Stimulated activated effector memory CD8-positive, alpha-beta T cell treated with anti-CD3 and anti-CD28 coated beads, Interleukin-12 subunit alpha, Interleukin-12 subunit beta, amount 100 ng/mL, for 72 hours (primary cell): Measurements from ENCODE around the gene TDRD10.
A peak's percentile ranks its signal among the peaks of the same experiment; 100 is the strongest.

Experiments used
- ATAC-seq: fragments of 150-1000 bp; cut with Tn5 transposase; 2 replicates; pipeline ENCODE4 v1.10.0; 2021
- DNase-seq, 2 donors: peaks; one replicate each; pipeline ENCODE4 v3.0.0; 2021 to 2022; ENCODE audit warnings: low spot score in 2 of 2
- H3K27ac Mint-ChIP-seq: one replicate; pipeline ENCODE4 v1.8.0; 2022; ENCODE audit warnings: mild to moderate bottlenecking, mixed read lengths
- H3K36me3 Mint-ChIP-seq: one replicate; pipeline ENCODE4 v1.8.0; 2022; ENCODE audit warnings: mild to moderate bottlenecking, mixed read lengths
- H3K4me1 Mint-ChIP-seq: one replicate; pipeline ENCODE4 v1.8.0; 2022; ENCODE audit warnings: mixed read lengths
- H3K4me3 Mint-ChIP-seq: one replicate; pipeline ENCODE4 v1.8.0; 2022; ENCODE audit warnings: mild to moderate bottlenecking, mixed read lengths
- H3K9me3 Mint-ChIP-seq: one replicate; pipeline ENCODE4 v1.8.0; 2022; ENCODE audit warnings: mixed read lengths

The TDRD10 gene

DNA sequence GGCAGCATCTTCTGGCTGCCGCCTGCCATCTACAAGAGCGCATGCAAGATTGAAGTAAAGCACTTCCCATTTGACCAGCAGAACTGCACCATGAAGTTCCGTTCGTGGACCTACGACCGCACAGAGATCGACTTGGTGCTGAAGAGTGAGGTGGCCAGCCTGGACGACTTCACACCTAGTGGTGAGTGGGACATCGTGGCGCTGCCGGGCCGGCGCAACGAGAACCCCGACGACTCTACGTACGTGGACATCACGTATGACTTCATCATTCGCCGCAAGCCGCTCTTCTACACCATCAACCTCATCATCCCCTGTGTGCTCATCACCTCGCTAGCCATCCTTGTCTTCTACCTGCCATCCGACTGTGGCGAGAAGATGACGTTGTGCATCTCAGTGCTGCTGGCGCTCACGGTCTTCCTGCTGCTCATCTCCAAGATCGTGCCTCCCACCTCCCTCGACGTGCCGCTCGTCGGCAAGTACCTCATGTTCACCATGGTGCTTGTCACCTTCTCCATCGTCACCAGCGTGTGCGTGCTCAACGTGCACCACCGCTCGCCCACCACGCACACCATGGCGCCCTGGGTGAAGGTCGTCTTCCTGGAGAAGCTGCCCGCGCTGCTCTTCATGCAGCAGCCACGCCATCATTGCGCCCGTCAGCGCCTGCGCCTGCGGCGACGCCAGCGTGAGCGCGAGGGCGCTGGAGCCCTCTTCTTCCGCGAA lies 69.4 kb downstream of the TDRD10 start:
- H3K27ac Mint-ChIP-seq: no peak overlapping the region
- no peak overlapping the region for H3K4me3 Mint-ChIP-seq
- H3K9me3 Mint-ChIP-seq: no peaks in the 10 kb centered on the region
- DNase-seq (no peak), ATAC-seq (no peak)
- peaks cover 28% of the 10 kb centered on the region for H3K4me1 Mint-ChIP-seq
- H3K36me3 Mint-ChIP-seq: peaks cover 20% of the 10 kb centered on the region

DNA sequence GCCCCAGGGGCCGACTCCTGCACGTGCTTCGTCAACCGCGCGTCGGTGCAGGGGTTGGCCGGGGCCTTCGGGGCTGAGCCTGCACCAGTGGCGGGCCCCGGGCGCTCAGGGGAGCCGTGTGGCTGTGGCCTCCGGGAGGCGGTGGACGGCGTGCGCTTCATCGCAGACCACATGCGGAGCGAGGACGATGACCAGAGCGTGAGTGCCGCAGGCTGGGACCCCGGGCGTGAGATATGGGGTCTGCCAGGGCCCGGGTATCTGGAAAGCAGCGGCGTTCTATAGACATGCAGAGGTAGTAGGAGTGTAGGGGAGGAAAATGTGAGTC lies 69.9 kb downstream of the TDRD10 start:
- Mint-ChIP-seq H3K4me1 (peaks cover 28% of the 10 kb centered on the region), H3K4me3 (no peak overlapping the region), H3K9me3 (no peaks in the 10 kb centered on the region), H3K36me3 (peaks cover 22% of the 10 kb centered on the region), H3K27ac (no peak overlapping the region)
- DNase-seq: no peak
- no peak for ATAC-seq

- Mint-ChIP-seq H3K9me3 (no peaks in the 10 kb centered on the region), H3K4me3 (no peak overlapping the region), H3K27ac (no peak overlapping the region), H3K36me3 (peaks cover 29% of the 10 kb centered on the region), H3K4me1 (peaks cover 23% of the 10 kb centered on the region)
- ATAC-seq (no peak), DNase-seq (no peak)
Measured at GRCh38 chr1:154572468-154573167, 70.6 kb downstream of the TDRD10 start.

GRCh38 chr1:154573168-154573510 lies 71.1 kb downstream of the TDRD10 start:
- Mint-ChIP-seq H3K4me3 (no peak overlapping the region), H3K27ac (no peak overlapping the region), H3K9me3 (no peaks in the 10 kb centered on the region), H3K4me1 (peaks cover 19% of the 10 kb centered on the region), H3K36me3 (peaks cover 31% of the 10 kb centered on the region)
- ATAC-seq (no peak), DNase-seq (no peak)

DNA sequence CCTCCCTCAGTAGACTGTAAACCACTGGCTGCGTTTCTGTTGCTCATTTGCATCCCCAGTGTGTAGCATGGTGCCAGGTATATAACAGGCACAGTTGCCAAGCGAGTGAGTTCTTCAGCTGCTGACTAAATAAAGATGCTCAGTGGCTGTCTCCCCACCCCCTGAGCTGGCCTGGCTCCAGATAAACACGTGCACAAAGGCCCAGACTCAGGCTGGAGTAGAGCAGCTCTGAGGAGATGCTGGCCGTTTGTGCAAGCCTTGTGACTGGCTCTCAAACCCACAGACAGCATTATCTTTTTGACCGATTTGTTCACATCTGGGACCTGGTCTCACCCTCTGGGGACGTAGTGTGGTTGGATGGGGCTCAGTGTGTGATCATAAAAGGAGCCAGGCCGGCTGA lies 72.7 kb downstream of the TDRD10 start:
- no peak for ATAC-seq
- Mint-ChIP-seq H3K27ac (no peak overlapping the region), H3K36me3 (peaks cover 47% of the 10 kb centered on the region)

GRCh38 chr1:154575147-154575927 lies 73.3 kb downstream of the TDRD10 start:
- H3K4me3 Mint-ChIP-seq: no peak overlapping the region
- DNase-seq: no peak
- H3K4me1 Mint-ChIP-seq: peaks cover 24% of the 10 kb centered on the region
- ATAC-seq: no peak
- no peaks in the 10 kb centered on the region for H3K9me3 Mint-ChIP-seq
- H3K27ac Mint-ChIP-seq: peak overlapping the region; percentile 76
- peaks cover 53% of the 10 kb centered on the region for H3K36me3 Mint-ChIP-seq

More for the DNA sequence above, 72.7 kb downstream of the TDRD10 start:
- Mint-ChIP-seq H3K4me3 (no peak overlapping the region), H3K4me1 (peaks cover 24% of the 10 kb centered on the region), H3K9me3 (no peaks in the 10 kb centered on the region)
- DNase-seq: peak in 1 of 2 donors; percentile 49

DNA sequence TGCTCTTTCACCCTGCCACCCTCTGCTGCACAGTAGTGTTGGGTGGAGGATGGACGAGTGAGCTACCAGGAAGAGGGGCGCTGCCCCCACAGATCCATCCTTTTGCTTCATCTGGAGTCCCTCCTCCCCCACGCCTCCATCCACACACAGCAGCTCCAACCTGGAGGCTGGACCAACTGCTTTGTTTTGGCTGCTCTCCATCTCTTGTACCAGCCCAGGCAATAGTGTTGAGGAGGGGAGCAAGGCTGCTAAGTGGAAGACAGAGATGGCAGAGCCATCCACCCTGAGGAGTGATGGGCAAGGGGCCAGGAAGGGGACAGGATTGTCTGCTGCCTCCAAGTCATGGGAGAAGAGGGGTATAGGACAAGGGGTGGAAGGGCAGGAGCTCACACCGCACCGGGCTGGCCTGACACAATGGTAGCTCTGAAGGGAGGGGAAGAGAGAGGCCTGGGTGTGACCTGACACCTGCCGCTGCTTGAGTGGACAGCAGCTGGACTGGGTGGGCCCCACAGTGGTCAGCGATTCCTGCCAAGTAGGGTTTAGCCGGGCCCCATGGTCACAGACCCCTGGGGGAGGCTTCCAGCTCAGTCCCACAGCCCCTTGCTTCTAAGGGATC lies 74.0 kb downstream of the TDRD10 start:
- H3K4me3 Mint-ChIP-seq: no peak overlapping the region
- peaks cover 24% of the 10 kb centered on the region for H3K4me1 Mint-ChIP-seq
- peak overlapping the region; percentile 76 for H3K27ac Mint-ChIP-seq
- no peak for DNase-seq
- H3K9me3 Mint-ChIP-seq: no peaks in the 10 kb centered on the region
- peaks cover 60% of the 10 kb centered on the region for H3K36me3 Mint-ChIP-seq
- peak; percentile 19 for ATAC-seq

- H3K9me3 Mint-ChIP-seq: no peaks in the 10 kb centered on the region
- peaks cover 70% of the 10 kb centered on the region for H3K36me3 Mint-ChIP-seq
- H3K4me1 Mint-ChIP-seq: peaks cover 24% of the 10 kb centered on the region
- peak overlapping the region; percentile 80 for H3K27ac Mint-ChIP-seq
- ATAC-seq: no peak
- H3K4me3 Mint-ChIP-seq: no peak overlapping the region
- no peak for DNase-seq
Measured at GRCh38 chr1:154577346-154578057, 75.5 kb downstream of the TDRD10 start.

DNA sequence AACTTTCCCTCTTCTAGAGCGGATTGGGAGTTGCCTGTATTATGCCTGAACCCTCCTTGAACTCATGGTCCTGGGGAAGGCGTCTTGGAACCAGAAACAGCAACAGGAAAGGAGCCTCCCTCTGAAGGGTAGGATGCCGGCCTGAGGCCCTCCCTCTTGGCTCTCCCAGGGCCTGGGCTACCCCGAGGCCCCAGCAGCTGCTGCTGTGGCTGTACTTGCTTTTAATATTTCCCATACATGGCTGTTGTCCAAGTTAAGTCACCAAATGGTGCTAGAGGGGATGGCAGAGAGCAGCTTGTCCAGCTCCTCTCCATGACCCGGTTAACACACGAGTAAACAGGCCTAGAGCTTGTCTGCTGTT lies 76.0 kb downstream of the TDRD10 start:
- DNase-seq (no peak), ATAC-seq (no peak)
- Mint-ChIP-seq H3K36me3 (peaks cover 75% of the 10 kb centered on the region), H3K27ac (peak overlapping the region; percentile 80), H3K4me1 (peaks cover 21% of the 10 kb centered on the region), H3K9me3 (no peaks in the 10 kb centered on the region), H3K4me3 (no peak overlapping the region)

DNA sequence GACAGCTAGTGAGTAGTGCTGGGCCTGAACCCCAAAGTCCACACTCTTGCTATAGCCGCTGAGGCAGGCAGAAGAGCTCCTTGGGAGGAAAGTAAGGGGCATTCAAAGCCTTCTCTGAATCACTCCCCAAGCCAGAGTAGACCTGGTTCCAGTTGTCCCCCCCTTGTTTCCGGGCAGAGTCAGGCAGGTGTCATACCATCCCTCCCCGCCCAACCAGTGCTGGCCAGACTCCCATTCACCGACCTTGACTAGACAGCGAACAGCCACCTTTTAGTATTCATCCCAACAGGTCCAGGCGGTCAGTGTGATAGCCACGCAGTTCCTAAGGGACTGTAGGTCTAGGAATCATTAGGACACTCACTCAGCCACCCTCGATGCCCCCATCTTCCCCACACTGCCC lies 77.4 kb downstream of the TDRD10 start:
- DNase-seq: no peak
- Mint-ChIP-seq H3K9me3 (no peaks in the 10 kb centered on the region), H3K27ac (peak overlapping the region; percentile 60), H3K36me3 (peaks cover 89% of the 10 kb centered on the region), H3K4me1 (peaks cover 15% of the 10 kb centered on the region), H3K4me3 (no peak overlapping the region)
- no peak for ATAC-seq

- ATAC-seq: no peak
- Mint-ChIP-seq H3K36me3 (peaks cover 96% of the 10 kb centered on the region), H3K27ac (no peak overlapping the region), H3K4me3 (no peak overlapping the region), H3K9me3 (no peaks in the 10 kb centered on the region), H3K4me1 (peaks cover 17% of the 10 kb centered on the region)
- no peak for DNase-seq
Measured at GRCh38 chr1:154581766-154582165, 79.7 kb downstream of the TDRD10 start.

DNA sequence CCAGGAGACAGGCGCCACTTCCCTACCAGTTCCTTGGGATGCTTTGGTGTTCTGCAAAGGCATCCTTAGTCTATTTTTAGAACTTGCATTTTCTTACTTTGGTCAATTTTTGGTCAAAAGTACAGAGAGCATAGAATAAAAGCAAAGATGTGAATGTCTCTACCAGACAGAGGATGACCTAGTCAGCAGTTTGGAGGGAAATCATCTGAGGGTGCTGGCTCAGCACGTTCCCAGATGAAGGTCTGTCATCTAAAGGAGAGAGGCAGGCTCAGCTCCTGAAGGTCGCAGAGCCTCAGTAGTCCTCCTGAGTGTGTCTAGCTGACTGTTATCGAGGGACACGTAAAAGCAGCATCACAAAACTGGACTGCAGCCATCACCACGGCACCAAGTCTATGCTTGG lies 80.9 kb downstream of the TDRD10 start:
- no peak for DNase-seq
- Mint-ChIP-seq H3K27ac (peak overlapping the region; percentile 52), H3K4me1 (peaks cover 17% of the 10 kb centered on the region), H3K4me3 (no peak overlapping the region), H3K9me3 (no peaks in the 10 kb centered on the region), H3K36me3 (peaks cover 98% of the 10 kb centered on the region)
- ATAC-seq: no peak

DNA sequence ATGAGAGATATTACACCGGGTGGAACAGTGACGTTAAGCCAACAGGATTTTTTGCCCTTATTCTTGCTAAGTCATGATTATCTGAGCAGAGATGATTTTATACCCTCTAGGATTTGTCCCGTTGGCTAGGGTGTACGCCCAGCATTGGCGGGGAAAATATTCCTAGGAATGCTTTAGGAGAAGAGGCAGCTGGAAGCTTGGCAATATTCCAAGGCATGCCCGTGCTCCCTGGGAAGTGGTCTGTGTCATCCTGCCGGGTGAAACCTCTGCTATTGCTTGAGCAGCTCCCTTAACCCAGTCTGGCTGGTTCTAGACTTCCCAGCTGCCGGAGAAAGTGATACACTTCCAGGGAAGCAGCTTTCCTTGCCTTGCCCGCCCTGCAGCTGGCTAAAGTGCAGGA lies 81.8 kb downstream of the TDRD10 start:
- Mint-ChIP-seq H3K36me3 (peaks cover 100% of the 10 kb centered on the region), H3K27ac (peak overlapping the region; percentile 52), H3K4me1 (peaks cover 10% of the 10 kb centered on the region), H3K4me3 (no peak overlapping the region), H3K9me3 (no peaks in the 10 kb centered on the region)
- DNase-seq (no peak), ATAC-seq (no peak)

DNA sequence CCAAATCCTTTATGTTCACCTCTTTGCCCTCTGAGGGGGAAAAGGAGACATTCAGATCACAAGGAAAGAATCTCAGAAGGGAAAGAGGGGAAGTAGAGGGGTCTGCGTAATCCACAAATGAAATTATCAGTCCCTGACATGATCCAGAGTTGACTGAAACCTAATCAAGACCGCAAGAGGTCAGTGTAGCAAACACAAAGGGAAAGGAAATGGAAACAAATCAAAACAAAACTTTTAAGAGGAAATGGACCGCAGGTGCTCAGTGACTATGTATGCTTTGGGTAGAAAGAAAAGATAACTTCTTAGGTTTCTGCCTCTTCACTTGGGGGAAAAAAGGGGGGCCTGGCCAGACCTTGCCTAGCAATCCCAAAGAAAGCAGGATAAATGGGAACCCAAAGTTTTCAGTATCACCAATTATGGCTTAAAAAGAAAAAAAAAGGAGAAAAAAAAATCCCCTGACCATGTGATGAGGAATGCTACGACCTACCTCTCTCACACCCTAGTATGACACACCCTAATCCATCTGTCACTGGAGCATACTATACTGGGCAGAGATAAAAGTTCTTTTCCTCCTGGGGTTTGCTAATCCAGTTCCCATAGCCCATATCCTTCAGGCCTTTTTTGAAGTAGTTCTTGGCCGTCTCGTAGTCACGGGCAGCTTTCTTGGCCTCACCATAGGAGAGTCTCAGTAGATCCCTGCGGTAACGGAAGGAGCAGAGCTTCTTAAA lies 82.4 kb downstream of the TDRD10 start:
- DNase-seq: no peak
- Mint-ChIP-seq H3K27ac (peak overlapping the region; percentile 52), H3K36me3 (peaks cover 100% of the 10 kb centered on the region), H3K9me3 (no peaks in the 10 kb centered on the region), H3K4me1 (peaks cover 9% of the 10 kb centered on the region), H3K4me3 (no peak overlapping the region)
- no peak for ATAC-seq
